NB4 (cell line): ENCODE data around the gene KLHL17.

Experiments used
- POLR2A ChIP-seq: IDR thresholded peaks from 2 replicates; pipeline ENCODE4 v1.6.1; 2011; ENCODE audit warnings: mild to moderate bottlenecking; ENCODE audit not compliant: insufficient read length; ENCODE audit errors: extremely low read depth
- TF ChIP-seq, protein P1 (sequence below): IDR thresholded peaks from one replicate; pipeline ENCODE4 v1.5.1; 2012; ENCODE audit warnings: low read depth, low read length

- TF ChIP-seq POLR2A, result no peak
- TF ChIP-seq, protein P1, sequence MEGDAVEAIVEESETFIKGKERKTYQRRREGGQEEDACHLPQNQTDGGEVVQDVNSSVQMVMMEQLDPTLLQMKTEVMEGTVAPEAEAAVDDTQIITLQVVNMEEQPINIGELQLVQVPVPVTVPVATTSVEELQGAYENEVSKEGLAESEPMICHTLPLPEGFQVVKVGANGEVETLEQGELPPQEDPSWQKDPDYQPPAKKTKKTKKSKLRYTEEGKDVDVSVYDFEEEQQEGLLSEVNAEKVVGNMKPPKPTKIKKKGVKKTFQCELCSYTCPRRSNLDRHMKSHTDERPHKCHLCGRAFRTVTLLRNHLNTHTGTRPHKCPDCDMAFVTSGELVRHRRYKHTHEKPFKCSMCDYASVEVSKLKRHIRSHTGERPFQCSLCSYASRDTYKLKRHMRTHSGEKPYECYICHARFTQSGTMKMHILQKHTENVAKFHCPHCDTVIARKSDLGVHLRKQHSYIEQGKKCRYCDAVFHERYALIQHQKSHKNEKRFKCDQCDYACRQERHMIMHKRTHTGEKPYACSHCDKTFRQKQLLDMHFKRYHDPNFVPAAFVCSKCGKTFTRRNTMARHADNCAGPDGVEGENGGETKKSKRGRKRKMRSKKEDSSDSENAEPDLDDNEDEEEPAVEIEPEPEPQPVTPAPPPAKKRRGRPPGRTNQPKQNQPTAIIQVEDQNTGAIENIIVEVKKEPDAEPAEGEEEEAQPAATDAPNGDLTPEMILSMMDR, result no peak
Observed at GRCh38 chr1:929712-930632, 30.4 kb upstream of the KLHL17 start.
